GM21423 (cell line): ENCODE measurements around the gene IFITM10.
"Not testable (repeated sequence)": the region's sequence is repeated elsewhere in the genome, so short reads cannot be mapped to it uniquely, and the experiment has no call there.

Source experiments
- ATAC-seq: cut with Tn5 transposase; IDR thresholded peaks from one replicate; pipeline ENCODE4 v1.9.1; 2021; ENCODE audit warnings: mild to moderate bottlenecking, moderate library complexity; ENCODE audit not compliant: unreplicated experiment

IFITM10 gene

DNA sequence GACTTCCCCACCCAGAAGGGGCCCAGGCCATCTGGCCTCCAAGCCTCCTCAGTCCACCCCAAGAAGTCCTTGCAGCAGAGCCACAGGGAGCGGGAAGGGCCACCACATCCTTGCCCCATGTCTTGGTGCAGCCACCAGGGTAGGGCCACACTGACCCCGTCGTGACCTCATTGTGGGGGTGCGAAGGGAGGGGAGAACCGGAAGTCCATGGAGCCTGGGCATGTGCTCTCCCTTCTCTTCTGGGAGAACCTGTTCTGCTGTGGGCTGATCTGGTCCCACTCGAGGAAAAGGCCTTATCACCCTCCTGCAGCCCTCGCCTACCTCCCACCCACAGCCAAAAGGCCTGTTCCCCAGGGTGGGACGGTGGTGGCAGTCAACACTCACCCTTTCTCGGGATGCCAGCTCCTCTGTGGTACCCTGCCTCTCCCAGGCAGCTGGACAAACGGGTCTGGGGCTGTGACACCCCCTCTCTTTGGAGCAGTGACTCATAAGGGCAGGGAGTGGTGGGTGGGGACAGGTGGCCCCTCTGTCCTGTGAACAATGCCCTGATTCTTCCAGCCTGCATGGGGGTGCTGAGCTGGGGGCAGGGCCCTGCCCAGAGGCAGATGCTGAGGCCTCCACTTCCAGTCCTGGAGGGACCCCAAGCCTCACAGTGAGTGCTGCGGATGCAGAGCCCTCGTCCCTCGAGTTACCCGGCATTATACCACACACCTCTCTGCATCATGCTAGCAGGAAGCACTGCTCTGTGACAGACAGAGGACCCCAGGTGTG, 27.9 kb upstream of the IFITM10 start:
- no peak for ATAC-seq

DNA sequence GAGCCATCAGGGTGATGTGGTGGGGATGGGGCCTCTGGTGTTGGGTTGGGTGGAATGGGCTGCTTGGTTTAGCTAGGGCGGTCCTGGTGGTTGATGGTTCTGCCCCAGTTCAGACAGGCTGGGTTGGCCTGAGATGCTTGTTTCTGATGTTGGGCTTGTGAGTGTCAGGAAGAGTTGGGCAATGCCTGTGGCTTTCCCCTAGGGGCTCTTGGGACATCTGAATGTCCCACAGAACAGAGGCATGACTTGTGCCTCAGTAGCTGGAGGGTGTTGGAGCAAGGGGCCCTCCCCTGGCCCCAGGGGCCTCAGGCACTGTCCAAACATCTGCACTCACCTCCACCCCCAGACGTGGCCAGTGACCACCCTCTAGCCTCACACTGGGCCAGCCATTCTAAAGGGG, 27.3 kb upstream of the IFITM10 start:
- no peak for ATAC-seq

- no peak for ATAC-seq
Measured at GRCh38 chr11:1776944-1777715, 26.7 kb upstream of the IFITM10 start.

DNA sequence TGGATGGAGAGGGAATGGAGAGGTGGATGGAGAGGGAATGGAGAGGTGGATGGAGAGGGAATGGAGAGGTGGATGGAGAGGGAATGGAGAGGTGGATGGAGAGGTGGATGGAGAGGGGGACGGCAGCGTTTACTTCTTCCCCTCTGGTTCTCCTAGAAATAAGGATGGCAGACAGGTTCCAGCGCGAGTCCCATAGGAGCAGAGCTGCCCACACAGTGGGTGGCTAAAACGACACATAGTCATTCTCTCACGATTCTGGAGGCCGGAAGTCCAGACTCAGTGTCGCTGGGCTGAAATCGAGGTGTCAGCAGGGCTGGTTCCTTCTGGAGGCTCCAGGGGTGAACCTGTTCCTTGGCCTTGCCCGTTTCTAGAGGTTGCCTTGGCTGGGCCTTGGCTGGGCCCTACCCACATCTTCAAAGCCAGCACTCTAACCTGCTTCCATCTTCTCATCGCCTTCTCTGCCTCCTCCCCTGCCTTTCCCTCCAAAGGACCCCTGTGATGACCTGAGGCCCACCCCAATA, 26.0 kb upstream of the IFITM10 start:
- no peak for ATAC-seq

GRCh38 chr11:1774886-1775285, 24.5 kb upstream of the IFITM10 start:
- ATAC-seq: no peak

GRCh38 chr11:1773994-1774550, 23.7 kb upstream of the IFITM10 start:
- no peak for ATAC-seq

- no peak for ATAC-seq
Measured at GRCh38 chr11:1773131-1773993, 23.0 kb upstream of the IFITM10 start.

DNA sequence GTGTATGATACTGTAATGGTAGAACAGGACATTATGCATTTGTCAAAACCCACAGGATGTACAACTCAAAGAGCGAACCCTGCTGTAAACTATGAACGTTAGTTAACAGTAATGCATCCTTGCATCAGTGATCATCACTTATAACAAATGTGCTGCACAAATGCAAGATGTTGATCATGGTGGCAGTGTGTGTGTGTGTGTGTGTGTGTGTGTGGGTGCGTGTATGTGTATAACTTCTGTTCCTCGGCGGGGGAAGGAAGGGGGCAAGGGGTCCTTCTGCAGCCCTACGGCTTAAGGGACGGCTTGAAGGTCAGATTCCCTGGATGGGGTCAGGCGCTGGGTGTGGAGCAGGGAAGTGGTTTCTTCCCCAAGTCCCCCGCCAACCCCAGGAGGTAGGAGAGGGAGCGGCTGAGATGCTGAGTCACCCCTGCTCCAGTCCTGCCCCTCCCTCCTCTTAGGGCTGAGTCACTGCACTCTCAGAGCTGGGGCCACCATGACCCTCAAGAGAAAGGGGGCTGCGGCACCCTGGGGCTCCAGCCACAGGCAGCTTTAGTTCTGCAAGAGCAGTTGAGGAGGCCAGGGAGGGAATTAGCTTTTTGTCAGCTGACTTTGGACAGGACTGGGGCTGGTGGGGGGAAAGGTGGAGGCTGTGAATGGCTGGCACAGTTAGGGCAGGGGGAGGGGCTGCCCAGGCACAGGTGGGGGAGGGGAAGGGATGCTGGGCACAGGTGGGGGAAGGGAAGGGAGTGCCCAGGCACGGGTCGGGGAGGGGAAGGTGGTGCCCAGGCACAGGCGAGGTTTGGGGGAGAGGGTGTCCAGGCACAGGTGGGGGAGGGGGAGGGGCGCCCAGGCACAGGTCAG, 22.1 kb upstream of the IFITM10 start:
- no peak for ATAC-seq

DNA sequence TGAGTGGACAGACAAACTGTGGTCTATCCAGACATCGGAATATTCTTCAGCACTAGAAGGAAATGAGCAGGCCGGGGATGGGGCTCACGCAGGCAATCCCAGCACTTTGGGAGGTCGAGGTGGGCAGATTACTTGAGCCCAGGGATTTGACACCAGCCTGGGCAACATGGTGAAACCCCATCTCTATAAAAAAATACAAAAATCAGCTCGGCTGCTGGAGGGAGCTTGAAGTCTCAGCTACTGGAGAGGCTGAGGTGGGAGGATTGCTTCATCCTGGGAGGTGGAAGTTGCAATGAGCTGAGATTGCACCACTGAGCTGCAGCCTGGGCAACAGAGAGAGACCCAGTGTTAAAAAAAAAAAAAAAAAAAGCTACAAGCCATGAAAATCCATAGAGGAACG, 21.3 kb upstream of the IFITM10 start:
- ATAC-seq: no peak

GRCh38 chr11:1771273-1771672, 20.9 kb upstream of the IFITM10 start:
- no peak for ATAC-seq

DNA sequence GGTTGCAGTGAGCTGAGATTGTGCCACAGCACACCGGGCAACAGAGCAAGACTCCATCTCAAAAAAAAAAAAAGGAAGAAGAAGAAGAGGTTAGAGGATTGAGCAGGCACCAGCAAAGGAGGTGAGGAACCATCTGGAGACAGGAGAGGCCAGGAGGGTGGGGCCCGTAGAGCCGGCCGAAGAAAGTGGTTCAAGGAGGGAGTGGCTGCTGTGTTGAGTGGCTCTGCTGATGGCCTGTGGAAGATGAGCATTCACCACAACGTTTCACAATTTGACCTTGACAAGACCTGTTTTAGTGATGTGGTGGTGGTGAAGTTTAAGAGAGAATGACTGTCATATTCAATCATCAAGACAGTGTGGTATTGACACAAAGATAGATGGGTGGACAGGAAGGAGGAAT, 20.1 kb upstream of the IFITM10 start:
- ATAC-seq: no peak

GRCh38 chr11:1770061-1770460, 19.7 kb upstream of the IFITM10 start:
- no peak for ATAC-seq

DNA sequence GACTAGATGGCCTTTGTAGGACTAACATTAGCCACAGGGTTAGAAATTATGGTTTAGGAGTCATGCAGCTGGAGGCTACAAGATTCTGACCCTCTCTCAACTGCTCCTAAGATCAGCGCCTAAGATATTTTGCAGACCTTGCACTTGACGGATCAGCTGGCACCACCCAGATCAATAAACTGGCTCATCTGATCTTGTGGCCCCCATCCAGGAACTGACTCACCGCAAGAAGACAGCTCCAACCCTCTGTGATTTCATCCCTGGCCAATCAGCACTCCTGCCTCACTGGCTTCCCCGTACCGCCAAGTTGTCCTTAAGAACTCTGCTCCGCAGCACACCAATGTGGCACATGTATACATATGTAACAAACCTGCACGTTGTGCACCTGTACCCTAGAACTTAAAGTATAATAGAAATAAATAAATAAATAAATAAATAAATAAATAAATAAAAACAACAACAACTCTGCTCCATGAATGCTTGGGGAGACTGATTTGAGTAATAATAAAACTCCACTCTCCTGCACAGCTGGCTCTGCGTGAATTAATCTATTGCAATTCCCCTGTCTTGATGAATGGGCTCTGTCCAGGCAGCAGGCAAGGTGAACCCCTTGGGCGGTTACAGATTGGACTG, 19.0 kb upstream of the IFITM10 start:
- ATAC-seq: not testable (repeated sequence)

DNA sequence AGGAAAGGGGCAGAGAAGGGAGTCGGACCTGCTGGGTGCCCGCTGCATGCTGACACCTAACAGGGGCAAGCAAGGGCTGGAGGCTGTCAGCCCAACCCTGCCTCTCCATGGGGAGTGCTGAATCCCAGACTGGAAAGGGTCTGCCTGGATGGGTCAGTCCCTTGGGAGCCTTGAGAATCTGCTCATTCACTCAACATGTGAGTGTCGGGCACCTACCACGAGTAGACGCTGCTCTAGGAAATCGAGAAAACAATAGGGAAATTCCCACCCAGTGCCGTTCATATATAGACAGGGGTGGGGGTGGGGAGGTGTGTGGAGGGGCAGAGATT, 17.7 kb upstream of the IFITM10 start:
- no peak for ATAC-seq

GRCh38 chr11:1767399-1768140, 17.2 kb upstream of the IFITM10 start:
- ATAC-seq: no peak

- no peak for ATAC-seq
Measured at GRCh38 chr11:1766719-1767398, 16.5 kb upstream of the IFITM10 start.

DNA sequence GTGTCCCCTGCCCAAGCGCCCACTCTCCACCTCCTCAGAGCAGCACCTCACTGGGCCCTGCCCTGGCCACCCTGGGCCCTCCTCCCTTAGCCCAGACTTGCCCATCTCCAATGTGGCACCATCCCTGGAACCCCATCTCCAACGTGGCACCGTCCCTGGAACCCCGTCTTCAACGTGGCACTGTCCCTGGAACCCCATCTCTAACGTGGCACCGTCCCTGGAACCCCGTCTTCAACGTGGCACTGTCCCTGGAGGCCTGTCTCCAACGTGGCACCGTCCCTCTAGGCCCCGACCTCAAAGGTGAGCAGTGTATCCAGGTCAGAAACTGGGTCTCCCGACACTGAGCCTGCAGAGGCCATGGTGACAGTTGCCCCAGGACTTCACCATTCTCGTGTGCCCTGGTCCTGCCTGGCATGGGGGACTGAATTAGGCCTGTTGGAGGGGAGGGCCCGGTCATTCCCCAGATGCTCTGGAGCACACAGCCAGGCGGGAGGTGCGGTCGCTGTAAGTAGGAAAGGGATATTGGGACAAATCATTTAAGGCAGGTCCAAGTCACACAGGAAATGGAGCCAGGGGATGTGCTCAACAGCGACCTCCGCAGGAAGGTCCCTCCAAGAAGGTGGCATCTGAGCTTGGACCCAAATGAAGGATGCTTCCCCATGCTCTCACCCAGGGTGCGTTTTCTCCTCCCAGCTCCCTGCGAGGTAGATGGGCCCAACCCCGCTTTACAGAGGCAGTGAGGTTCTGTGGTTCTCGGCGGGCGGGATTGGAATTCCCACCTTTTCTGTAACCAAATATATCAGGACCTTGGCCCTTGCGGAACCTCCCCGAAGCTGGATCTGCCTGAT, 15.7 kb upstream of the IFITM10 start:
- no peak for ATAC-seq
